Body of pancreas (tissue), 4 donors: ENCODE results near the gene SPACDR.

Experiments used
- CTCF ChIP-seq, 7 experiments: fragments of 450-650 bp in 4 of 7; fragments of 200-600 bp in 3 of 7; sonication (generic) in 3 of 7; IDR thresholded peaks; one replicate each; pipeline ENCODE4 v1.5.1; 2016 to 2019; ENCODE audit warnings: antibody characterized with exemption in 7 of 7
- POLR2A ChIP-seq, 3 donors: fragments of 450-650 bp; IDR thresholded peaks; one replicate each; pipeline ENCODE4 v1.6.1; 2016; ENCODE audit warnings: antibody characterized with exemption in 3 of 3, mild to moderate bottlenecking in 2 of 3

GRCh38 chr7:100423315-100423714, 40.7 kb downstream of the SPACDR start:
- no peak for TF ChIP-seq CTCF (IDR thresholded peaks at IDR 0.05)
- TF ChIP-seq POLR2A (IDR thresholded peaks at IDR 0.05): no peak
